Panc1 (cell line): Measurements from ENCODE around the gene BAG1. TPM values are rescaled to one million over a fixed set of nuclear protein-coding genes. Genes with fewer than 3 reads are reported as not detected.

Experiments
- ATAC-seq: fragments of 200-7000 bp; cut with Tn5 transposase; 2 replicates; pipeline ENCODE4 v1.9.1; 2020; ENCODE audit warnings: mild to moderate bottlenecking, moderate library complexity
- BruUV-seq: library from RNA; stranded (reverse); fragments of 400-500 nt; replicated peaks from 2 replicates; lab custom pipeline; 2021; lab: Mats Ljungman, UMichigan
- CTCF ChIA-PET: fragments of 300-600 bp; sonication (Branson Sonifier 250); formaldehyde crosslinking; loops from one replicate; lab custom pipeline; 2022; ENCODE audit warnings: antibody characterized with exemption; lab: Charles Lee
- POLR2A ChIA-PET: fragments of 300-600 bp; sonication (Branson Sonifier 250); formaldehyde crosslinking; loops from one replicate; lab custom pipeline; 2022; ENCODE audit warnings: antibody characterized with exemption; lab: Charles Lee
- DNase-seq: peaks from one replicate; pipeline ENCODE4 v3.0.0-alpha.2; 2010; ENCODE audit warnings: low read depth, low spot score
- H3K27ac ChIP-seq: 2 replicates; pipeline ENCODE4 v1.5.1; 2011; ENCODE audit warnings: mild to moderate bottlenecking, low read length, inconsistent platforms
- H3K27me3 ChIP-seq: fragments of 200-500 bp; sonication (Bioruptor generic); 2 replicates; pipeline ENCODE4 v1.6.0; 2014; ENCODE audit warnings: low read length, inconsistent platforms; ENCODE audit not compliant: control insufficient read depth, insufficient read depth
- H3K36me3 ChIP-seq: fragments of 200-500 bp; sonication (Bioruptor generic); 2 replicates; pipeline ENCODE4 v1.5.1; 2014; ENCODE audit warnings: inconsistent platforms, mild to moderate bottlenecking, low read length, moderate library complexity; ENCODE audit not compliant: control insufficient read depth, insufficient read depth
- H3K4me1 ChIP-seq: 2 replicates; pipeline ENCODE4 v1.5.1; 2011; ENCODE audit warnings: inconsistent platforms, mild to moderate bottlenecking, low read length, moderate library complexity; ENCODE audit not compliant: control insufficient read depth, insufficient read depth
- H3K4me3 ChIP-seq, 2 experiments: 2 replicates each; pipeline ENCODE4 v1.5.1; 2011 to 2012; ENCODE audit warnings: low read depth in 2 of 2, low read length in 2 of 2, mild to moderate bottlenecking in 2 of 2, inconsistent platforms in 1 of 2, moderate library complexity in 1 of 2
- H3K9me3 ChIP-seq: fragments of 200-500 bp; sonication (Bioruptor generic); 2 replicates; pipeline ENCODE4 v1.5.1; 2014; ENCODE audit warnings: low read depth, mild to moderate bottlenecking, inconsistent platforms, low read length, moderate library complexity; ENCODE audit not compliant: control insufficient read depth, insufficient read depth
- POLR2AphosphoS5 ChIP-seq: IDR thresholded peaks from 2 replicates; pipeline ENCODE4 v1.6.1; 2012; ENCODE audit warnings: mild to moderate bottlenecking, low read depth, low read length, moderate library complexity
- SIN3A ChIP-seq: IDR thresholded peaks from 2 replicates; pipeline ENCODE4 v1.6.1; 2012; ENCODE audit warnings: low read depth, mild to moderate bottlenecking, low read length, moderate library complexity, borderline replicate concordance; ENCODE audit not compliant: insufficient read depth
- in situ Hi-C: cut with HindIII; loops from 2 replicates; pipeline ENCODE4 v1.10.0; 2016; ENCODE audit warnings: low sequenced_read_pairs, low pct_unique_long_range_greater_than_20kb
- intact Hi-C: fragments of 100-400 bp; cut with micrococcal nuclease; formaldehyde crosslinking; loops from one replicate; pipeline ENCODE4 v1.10.0; 2022; ENCODE audit not compliant: unreplicated experiment
- total RNA-seq: library from RNA; stranded (reverse); gene quantifications from one replicate; pipeline ENCODE4 v1.2.1, GENCODE V29; 2021; ENCODE audit not compliant: unreplicated experiment
- TF ChIP-seq, protein P1 (sequence below): fragments of 450-650 bp; IDR thresholded peaks from 2 replicates; pipeline ENCODE4 v1.5.1; 2017; ENCODE audit warnings: mild to moderate bottlenecking

BAG1 gene
- total RNA-seq, 1 experiment from 2014 or later = 95.8 TPM

DNA sequence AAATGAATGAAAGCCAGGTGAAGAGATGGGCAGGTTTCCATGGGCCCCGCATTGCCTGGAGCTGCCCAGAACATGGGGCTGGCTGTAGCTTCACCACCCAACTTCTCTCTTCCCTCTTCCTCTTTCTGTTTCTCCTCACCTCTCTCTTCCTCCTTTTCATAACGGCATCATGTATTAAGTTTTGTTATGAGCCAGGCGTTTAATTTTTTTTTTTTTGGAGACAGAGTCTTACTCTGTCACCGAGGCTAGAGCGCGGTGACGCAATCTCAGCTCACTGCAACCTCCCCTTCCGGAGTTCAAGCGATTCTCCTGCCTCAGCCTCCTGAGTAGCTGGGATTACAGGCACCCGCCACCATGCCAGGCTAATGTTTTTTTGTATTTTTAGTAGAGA is 37.5 kb downstream of the BAG1 start:
- no peak for TF ChIP-seq POLR2AphosphoS5
- H3K9me3 ChIP-seq = no peaks in the 10 kb centered on the region
- BruUV-seq = no TSS peak
- ChIA-PET POLR2A (interaction anchor here (0.7 kb wide), 1 partner anchor 28 kb away, joined by 3 read pairs; no protein-coding TSS in a partner anchor), CTCF (interaction anchor here (0.7 to 1.4 kb wide), 3 partner anchors 58 to 148 kb away, joined by 3 to 4 read pairs (median 4); no protein-coding TSS in a partner anchor)
- DNase-seq (no peak), ATAC-seq (no peak)
- H3K36me3 ChIP-seq = no peaks in the 10 kb centered on the region
- H3K4me3 ChIP-seq = no peak overlapping the region
- in situ Hi-C loops (no loop called here), intact Hi-C loops (no loop called here)
- 0 out of 2 replicates have a peak, but pooled peaks cover 2% of the 10 kb centered on the region for H3K4me1 ChIP-seq
- H3K27ac ChIP-seq = no peak overlapping the region
- no peaks in the 10 kb centered on the region; the same call in 1 of the 2 replicates for H3K27me3 ChIP-seq

DNA sequence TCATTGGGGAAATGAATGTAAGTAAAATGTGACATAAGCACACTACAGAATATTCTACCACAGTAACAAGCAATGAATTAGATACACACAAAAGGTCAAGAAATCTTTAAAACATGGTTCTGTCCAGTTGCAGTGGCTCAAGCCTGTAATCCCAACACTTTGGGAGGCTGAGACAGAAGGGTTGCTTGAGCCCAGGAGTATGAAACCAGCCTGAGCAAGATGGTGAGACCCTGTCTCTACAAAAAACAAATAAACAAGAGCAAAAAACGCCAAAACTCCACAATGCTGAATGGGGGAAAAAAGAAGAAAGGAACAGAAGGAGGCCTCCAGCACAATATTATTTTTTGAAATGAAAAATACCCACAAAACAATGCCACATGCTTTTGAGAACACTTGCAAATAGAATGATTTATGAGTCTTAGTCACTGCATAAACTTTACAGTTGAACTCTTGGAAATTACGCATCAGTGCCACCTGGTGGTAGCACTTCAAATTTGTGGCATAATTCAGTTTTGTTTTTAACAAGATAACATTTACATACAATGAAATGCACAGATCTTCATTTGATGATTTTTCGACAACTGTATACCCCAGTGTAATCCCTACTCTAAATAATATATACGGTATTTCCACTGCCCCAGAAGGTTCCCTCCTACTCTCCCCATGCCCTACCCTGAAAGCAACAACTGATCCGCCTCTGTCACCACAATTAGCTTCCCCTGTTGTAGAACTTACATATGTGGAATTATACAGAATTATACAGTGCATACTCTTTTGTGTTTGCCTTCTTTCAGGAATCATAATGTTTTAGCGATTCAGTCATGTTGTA is 39.0 kb downstream of the BAG1 start:
- DNase-seq (peak; percentile 66), ATAC-seq (peak; percentile 64)
- no TSS peak for BruUV-seq
- Histone ChIP-seq H3K4me3 (no peak overlapping the region), H3K9me3 (no peaks in the 10 kb centered on the region), H3K4me1 (0 out of 2 replicates have a peak, but pooled peaks cover 2% of the 10 kb centered on the region), H3K36me3 (no peaks in the 10 kb centered on the region), H3K27ac (no peak overlapping the region), H3K27me3 (no peaks in the 10 kb centered on the region; the same call in 1 of the 2 replicates)
- CTCF ChIA-PET = interaction anchor here (0.6 to 1.4 kb wide), 6 partner anchors 28 to 146 kb away, joined by 3 to 15 read pairs (median 4); no protein-coding TSS in a partner anchor
- TF ChIP-seq, protein P1, sequence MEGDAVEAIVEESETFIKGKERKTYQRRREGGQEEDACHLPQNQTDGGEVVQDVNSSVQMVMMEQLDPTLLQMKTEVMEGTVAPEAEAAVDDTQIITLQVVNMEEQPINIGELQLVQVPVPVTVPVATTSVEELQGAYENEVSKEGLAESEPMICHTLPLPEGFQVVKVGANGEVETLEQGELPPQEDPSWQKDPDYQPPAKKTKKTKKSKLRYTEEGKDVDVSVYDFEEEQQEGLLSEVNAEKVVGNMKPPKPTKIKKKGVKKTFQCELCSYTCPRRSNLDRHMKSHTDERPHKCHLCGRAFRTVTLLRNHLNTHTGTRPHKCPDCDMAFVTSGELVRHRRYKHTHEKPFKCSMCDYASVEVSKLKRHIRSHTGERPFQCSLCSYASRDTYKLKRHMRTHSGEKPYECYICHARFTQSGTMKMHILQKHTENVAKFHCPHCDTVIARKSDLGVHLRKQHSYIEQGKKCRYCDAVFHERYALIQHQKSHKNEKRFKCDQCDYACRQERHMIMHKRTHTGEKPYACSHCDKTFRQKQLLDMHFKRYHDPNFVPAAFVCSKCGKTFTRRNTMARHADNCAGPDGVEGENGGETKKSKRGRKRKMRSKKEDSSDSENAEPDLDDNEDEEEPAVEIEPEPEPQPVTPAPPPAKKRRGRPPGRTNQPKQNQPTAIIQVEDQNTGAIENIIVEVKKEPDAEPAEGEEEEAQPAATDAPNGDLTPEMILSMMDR = peak; percentile 78
- TF ChIP-seq SIN3A = no peak
- POLR2A ChIA-PET = no interaction called here
- in situ Hi-C loops (no loop called here), intact Hi-C loops (loop anchor here (1.0 kb wide), 1 partner anchor 144 kb away; no protein-coding TSS in a partner anchor)

DNA sequence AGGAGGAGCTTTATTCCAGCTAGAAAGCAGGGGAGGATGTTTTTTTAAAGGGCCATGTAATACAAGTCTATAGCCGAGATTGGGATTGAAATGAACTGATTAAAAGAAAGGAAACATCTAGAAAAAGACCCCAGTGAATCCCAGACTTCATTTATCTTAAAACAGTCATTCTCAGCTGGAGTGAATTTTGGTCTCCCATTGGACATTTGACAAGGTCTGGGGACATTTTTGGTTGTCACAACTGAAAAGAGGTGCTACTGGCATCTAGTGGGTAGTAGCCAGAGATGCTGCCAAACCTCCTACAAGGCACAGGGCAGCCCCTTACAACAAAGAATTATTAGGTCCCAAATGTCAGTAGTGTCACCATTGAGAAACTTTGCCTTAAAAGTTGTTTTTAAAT is 40.8 kb downstream of the BAG1 start:
- ATAC-seq (no peak), DNase-seq (no peak)
- H3K4me3 ChIP-seq = no peak overlapping the region
- CTCF ChIA-PET = no interaction called here
- no peaks in the 10 kb centered on the region for H3K36me3 ChIP-seq
- POLR2A ChIA-PET = interaction anchor here (0.7 kb wide), 1 partner anchor 415 kb away, joined by 4 read pairs; no protein-coding TSS in a partner anchor
- in situ Hi-C loops (no loop called here), intact Hi-C loops (no loop called here)
- no peaks in the 10 kb centered on the region for H3K9me3 ChIP-seq
- H3K27me3 ChIP-seq = no peaks in the 10 kb centered on the region; the same call in 1 of the 2 replicates
- TF ChIP-seq, protein P1 = peak; percentile 53
- TF ChIP-seq POLR2AphosphoS5 = no peak
- H3K4me1 ChIP-seq = 0 out of 2 replicates have a peak, but pooled peaks cover 2% of the 10 kb centered on the region
- BruUV-seq = no TSS peak
- no peak overlapping the region for H3K27ac ChIP-seq
